Lung (tissue), 12 donors: Measurements from ENCODE around the gene NUDT17. TPM values are rescaled to one million over a fixed set of nuclear protein-coding genes. Genes with fewer than 3 reads are reported as not detected.
A peak's percentile ranks its signal among the peaks of the same experiment; 100 is the strongest.

Source experiments
- ATAC-seq: fragments of 200-7000 bp; cut with Tn5 transposase; one replicate; pipeline ENCODE4 v1.9.1; 2020; ENCODE audit warnings: moderate number of reproducible peaks; ENCODE audit not compliant: insufficient read depth, low FRiP score
- DNase-seq, 3 donors: peaks; one replicate each; pipeline ENCODE4 v3.0.0-alpha.2; 2013 to 2017
- H3K27ac ChIP-seq, 2 donors: one replicate each; pipeline ENCODE4 v1.5.1; 2013; ENCODE audit warnings: mild to moderate bottlenecking in 2 of 2, moderate library complexity in 2 of 2, control low read depth in 1 of 2, inconsistent platforms in 1 of 2, low read depth in 1 of 2, low read length in 1 of 2
- H3K27me3 ChIP-seq, 3 donors: one replicate each; pipeline ENCODE4 v1.5.1; 2013; ENCODE audit warnings: low read length in 2 of 3; ENCODE audit not compliant: control insufficient read depth in 3 of 3, insufficient read depth in 3 of 3
- H3K36me3 ChIP-seq, 4 donors: one replicate each; pipeline ENCODE4 v1.5.1; 2013; ENCODE audit warnings: low read length in 4 of 4, mild to moderate bottlenecking in 1 of 4, moderate library complexity in 1 of 4; ENCODE audit not compliant: control insufficient read depth in 4 of 4, insufficient read depth in 4 of 4
- H3K4me1 ChIP-seq, 5 donors: one replicate each; pipeline ENCODE4 v1.5.1; 2013; ENCODE audit warnings: low read length in 5 of 5, mild to moderate bottlenecking in 2 of 5, moderate library complexity in 1 of 5; ENCODE audit not compliant: control insufficient read depth in 5 of 5, insufficient read depth in 5 of 5
- H3K4me3 ChIP-seq: one replicate; pipeline ENCODE4 v1.5.1; 2013; ENCODE audit warnings: mild to moderate bottlenecking, control low read depth, moderate library complexity
- H3K9ac ChIP-seq, 2 donors: one replicate each; pipeline ENCODE4 v1.5.1; 2013; ENCODE audit warnings: low read length in 2 of 2, control low read depth in 1 of 2; ENCODE audit not compliant: insufficient read depth in 1 of 2
- H3K9me3 ChIP-seq, 4 donors: one replicate each; pipeline ENCODE4 v1.5.1; 2013; ENCODE audit warnings: low read length in 3 of 4, mild to moderate bottlenecking in 1 of 4, moderate library complexity in 1 of 4; ENCODE audit not compliant: control insufficient read depth in 4 of 4, insufficient read depth in 3 of 4
- WGBS, 2 donors: extraction: QIAGEN DNeasy Blood & Tissue Kit; methylation state at CpG; one replicate each; pipeline ENCODE4 v1.1.7; 2013; 5-methylcytosine and 5-hydroxymethylcytosine counted together
- polyA plus RNA-seq, 2 donors: library from polyadenylated mRNA; stranded (reverse); fragments of 200-250 nt; gene quantifications; one replicate each; pipeline ENCODE4 v1.2.1, GENCODE V29; 2013
- total RNA-seq, 2 donors: library from RNA; depleted of rRNA in 1 of 2; stranded (reverse); fragments of >200 nt in 1 of 2; gene quantifications; one replicate each; pipeline ENCODE4 v1.2.1, GENCODE V29; 2014 to 2021
- TF ChIP-seq, protein P1 (sequence below): IDR thresholded peaks from 2 replicates; pipeline ENCODE4 v1.5.1; 2012; ENCODE audit warnings: mild to moderate bottlenecking; ENCODE audit errors: control extremely low read depth, extremely low read depth
- donor health status: control.
- donor health status: control.
- donor health status: Bipolar disorder and iron deficiency.
- donor health status: healthy.
- donor health status: DM: yes; HTN: yes; CAD: no.

The NUDT17 gene
- total and polyA plus RNA-seq, 4 donors, result 1.6 to 6.2 (median 3.5) TPM

DNA sequence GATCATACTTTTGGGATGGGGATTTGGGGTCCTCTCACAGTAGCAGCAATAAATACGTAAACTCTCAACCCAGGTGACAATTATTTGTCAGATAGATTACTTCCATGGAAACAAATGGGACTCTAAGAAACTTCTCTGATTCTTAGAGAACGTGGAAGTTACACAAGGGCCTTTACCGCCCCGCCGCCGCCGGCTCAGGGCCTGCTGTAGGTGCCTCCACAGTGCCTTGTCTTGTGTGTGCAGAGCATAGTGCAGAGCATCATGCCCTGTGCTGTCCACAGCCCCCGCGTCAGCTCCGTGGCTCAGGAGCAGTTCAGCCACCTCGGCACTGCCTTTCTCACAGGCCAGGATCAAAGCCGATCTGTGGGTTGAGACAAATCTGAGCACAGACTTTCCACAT is 29.2 kb downstream of the NUDT17 start:
- 71 to 88% methylated on average over 12 of the region's 12 CpGs for WGBS, 2 donors
- Histone ChIP-seq H3K36me3 (no peaks in the 10 kb centered on the region), H3K4me1 (peaks cover 0 to 19% (median 0%) of the 10 kb centered on the region in 5 donors), H3K9ac (no peak overlapping the region), H3K9me3 (no peaks in the 10 kb centered on the region), H3K27ac (no peak overlapping the region), H3K27me3 (peaks cover 0 to 2% (median 0%) of the 10 kb centered on the region in 3 donors), H3K4me3 (no peak overlapping the region)
- ATAC-seq (no peak), DNase-seq (no peak)
- TF ChIP-seq, protein P1, sequence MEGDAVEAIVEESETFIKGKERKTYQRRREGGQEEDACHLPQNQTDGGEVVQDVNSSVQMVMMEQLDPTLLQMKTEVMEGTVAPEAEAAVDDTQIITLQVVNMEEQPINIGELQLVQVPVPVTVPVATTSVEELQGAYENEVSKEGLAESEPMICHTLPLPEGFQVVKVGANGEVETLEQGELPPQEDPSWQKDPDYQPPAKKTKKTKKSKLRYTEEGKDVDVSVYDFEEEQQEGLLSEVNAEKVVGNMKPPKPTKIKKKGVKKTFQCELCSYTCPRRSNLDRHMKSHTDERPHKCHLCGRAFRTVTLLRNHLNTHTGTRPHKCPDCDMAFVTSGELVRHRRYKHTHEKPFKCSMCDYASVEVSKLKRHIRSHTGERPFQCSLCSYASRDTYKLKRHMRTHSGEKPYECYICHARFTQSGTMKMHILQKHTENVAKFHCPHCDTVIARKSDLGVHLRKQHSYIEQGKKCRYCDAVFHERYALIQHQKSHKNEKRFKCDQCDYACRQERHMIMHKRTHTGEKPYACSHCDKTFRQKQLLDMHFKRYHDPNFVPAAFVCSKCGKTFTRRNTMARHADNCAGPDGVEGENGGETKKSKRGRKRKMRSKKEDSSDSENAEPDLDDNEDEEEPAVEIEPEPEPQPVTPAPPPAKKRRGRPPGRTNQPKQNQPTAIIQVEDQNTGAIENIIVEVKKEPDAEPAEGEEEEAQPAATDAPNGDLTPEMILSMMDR, result no peak

DNA sequence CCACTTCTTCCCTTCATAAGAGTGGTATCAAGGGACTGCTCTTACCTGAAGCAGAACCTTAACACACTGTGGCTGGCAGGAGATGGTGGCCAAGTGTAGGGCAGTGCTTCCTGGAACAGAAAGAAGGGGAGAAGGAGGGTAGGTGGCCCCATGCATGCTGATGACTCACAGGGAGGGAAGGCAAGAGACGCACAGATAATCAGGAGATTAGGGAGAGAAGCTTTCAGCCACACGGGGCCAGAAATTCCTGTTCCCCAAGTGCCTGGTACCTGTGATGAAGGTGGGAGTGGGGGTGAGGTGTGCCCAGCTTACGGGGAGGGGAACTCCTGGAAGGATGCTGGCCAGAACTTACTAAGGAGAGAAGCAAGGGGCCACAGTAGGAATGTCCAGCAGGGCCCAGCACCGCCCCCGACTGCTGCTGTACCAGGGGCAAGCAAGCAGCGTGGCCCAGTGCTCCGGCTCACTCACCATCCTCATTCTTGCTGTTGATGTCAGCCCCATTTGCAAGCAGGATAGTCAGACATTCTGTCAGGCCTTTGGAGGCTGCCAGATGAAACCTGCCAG is 32.6 kb downstream of the NUDT17 start:
- no peak for ATAC-seq
- Histone ChIP-seq H3K27me3 (no peaks in the 10 kb centered on the region), H3K9me3 (no peaks in the 10 kb centered on the region), H3K4me1 (peaks cover 0 to 5% (median 0%) of the 10 kb centered on the region in 5 donors), H3K4me3 (no peak overlapping the region), H3K27ac (no peak overlapping the region), H3K36me3 (no peaks in the 10 kb centered on the region), H3K9ac (no peak overlapping the region)
- TF ChIP-seq, protein P1, result no peak
- no peak for DNase-seq
- 86 to 91% methylated on average over 7 of the region's 7 CpGs for WGBS, 2 donors

DNA sequence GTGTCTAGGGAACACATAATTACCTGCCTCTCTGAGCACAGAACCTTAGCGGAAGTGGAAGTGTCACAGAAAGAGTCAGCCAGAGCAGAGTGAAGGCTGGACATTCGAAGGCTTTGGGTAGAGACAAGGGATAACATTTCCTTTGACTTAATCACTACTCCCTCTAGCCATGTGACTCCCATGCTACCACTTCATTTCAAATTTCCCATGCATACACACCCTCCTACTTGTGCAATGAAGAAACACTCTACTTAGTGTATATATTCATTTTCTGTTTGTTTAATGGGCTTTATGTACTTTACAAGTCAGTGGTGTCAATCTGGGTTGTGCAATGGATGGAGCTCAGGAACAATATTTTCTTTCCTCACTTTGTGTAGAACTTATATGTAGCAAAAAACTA is 33.3 kb downstream of the NUDT17 start:
- H3K9ac ChIP-seq, result no peak overlapping the region
- no peak overlapping the region for H3K27ac ChIP-seq
- H3K4me3 ChIP-seq, result no peak overlapping the region
- TF ChIP-seq, protein P1, result no peak
- DNase-seq (peak in 1 of 3 donors; percentile 13), ATAC-seq (no peak)
- no peaks in the 10 kb centered on the region for H3K4me1 ChIP-seq
- WGBS, 2 donors, result 79 to 83% methylated on average over 2 of the region's 2 CpGs
- no peaks in the 10 kb centered on the region for H3K27me3 ChIP-seq
- H3K9me3 ChIP-seq, result no peaks in the 10 kb centered on the region
- no peaks in the 10 kb centered on the region for H3K36me3 ChIP-seq

DNA sequence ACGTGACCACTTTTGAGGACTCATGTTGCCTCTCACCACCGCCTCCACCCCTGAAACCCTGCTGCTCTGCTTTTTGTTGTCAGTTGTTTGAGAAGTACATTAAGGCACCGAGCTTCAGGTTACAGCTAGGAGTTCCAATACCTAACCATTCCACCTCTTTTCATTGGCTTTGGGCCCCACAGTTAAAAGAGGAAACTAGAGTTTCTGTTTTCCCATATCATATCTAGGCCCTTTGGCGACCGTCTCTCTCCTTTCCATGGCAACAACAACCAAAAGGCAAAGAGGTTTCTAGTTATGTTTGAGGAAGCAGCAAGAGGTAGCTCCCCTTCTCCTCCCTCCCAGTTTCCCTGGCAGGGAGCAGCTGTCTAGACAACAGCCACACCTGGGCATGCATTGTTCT is 34.3 kb downstream of the NUDT17 start:
- H3K36me3 ChIP-seq, result no peaks in the 10 kb centered on the region
- ATAC-seq, result no peak

More for the DNA sequence above, 34.3 kb downstream of the NUDT17 start:
- H3K9ac ChIP-seq, result no peak overlapping the region
- DNase-seq, result no peak
- 58 to 66% methylated on average over 5 of the region's 5 CpGs for WGBS, 2 donors
- H3K27me3 ChIP-seq, result peaks cover 0 to 10% (median 5%) of the 10 kb centered on the region in 3 donors
- no peak overlapping the region for H3K4me3 ChIP-seq
- TF ChIP-seq, protein P1, result no peak
- H3K9me3 ChIP-seq, result no peaks in the 10 kb centered on the region
- no peak overlapping the region for H3K27ac ChIP-seq
- peaks cover 0 to under 1% (median 0%) of the 10 kb centered on the region in 5 donors for H3K4me1 ChIP-seq
